ES-I3 (cell line): ENCODE measurements around the gene PPP4R4.
"Not testable (repeated sequence)": the region's sequence is repeated elsewhere in the genome, so short reads cannot be mapped to it uniquely, and the experiment has no call there.

ENCODE experiments used
- H3K36me3 ChIP-seq: 2 replicates; pipeline ENCODE4 v1.6.1; 2013; ENCODE audit warnings: mild to moderate bottlenecking, low read length, control low read depth, moderate library complexity; ENCODE audit not compliant: insufficient read depth
- H3K4me1 ChIP-seq: 2 replicates; pipeline ENCODE4 v1.6.1; 2013; ENCODE audit warnings: mild to moderate bottlenecking, control low read depth, low read length; ENCODE audit not compliant: insufficient read depth
- H3K9ac ChIP-seq: 2 replicates; pipeline ENCODE4 v1.6.1; 2013; ENCODE audit warnings: low read depth, mild to moderate bottlenecking, low read length, moderate library complexity
- H3K9me3 ChIP-seq: 2 replicates; pipeline ENCODE4 v1.6.1; 2013; ENCODE audit warnings: mild to moderate bottlenecking, low read length, moderate library complexity; ENCODE audit not compliant: control insufficient read depth, insufficient read depth

PPP4R4 gene

DNA sequence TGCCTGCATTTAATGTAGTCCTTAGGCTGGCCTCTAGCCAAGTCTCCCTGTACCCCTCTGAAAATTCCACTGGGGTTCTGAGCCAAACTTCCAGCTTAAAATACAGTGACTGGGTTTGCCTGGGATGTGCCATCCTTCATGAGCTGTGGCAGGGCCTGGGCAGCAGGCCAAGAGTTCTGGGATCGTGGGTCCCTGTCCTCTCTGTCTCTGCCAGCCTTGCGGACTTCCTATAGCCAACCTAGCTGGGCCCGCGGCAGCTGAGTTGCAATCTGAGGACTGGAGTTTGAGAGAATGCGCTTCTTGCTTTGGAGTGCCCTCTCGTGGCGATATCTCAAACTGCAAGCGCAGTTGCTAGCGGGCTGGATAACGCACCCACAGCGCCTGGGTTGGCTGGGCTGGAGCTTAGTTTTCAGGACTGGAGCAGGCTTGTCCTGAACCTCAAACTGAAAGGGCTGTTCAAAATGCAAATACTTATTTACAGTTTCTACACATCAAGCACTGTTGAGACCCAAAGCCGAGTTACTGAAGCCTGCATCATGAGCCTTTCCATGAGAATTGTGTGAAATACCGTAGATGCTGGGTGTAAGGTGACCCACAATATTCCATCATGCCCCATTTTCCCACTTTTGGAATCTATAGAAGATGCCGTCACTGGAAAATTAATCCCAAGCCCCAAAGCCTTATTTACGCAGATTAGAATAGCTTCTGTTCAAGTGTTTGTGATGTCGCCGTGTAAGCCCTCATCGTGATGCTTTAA, 37.4 kb upstream of the PPP4R4 start:
- no peak overlapping the region for H3K9ac ChIP-seq
- no peaks in the 10 kb centered on the region for H3K36me3 ChIP-seq
- peaks cover 17% of the 10 kb centered on the region for H3K4me1 ChIP-seq
- H3K9me3 ChIP-seq = peaks cover 4% of the 10 kb centered on the region; the same call in 1 of the 2 replicates

DNA sequence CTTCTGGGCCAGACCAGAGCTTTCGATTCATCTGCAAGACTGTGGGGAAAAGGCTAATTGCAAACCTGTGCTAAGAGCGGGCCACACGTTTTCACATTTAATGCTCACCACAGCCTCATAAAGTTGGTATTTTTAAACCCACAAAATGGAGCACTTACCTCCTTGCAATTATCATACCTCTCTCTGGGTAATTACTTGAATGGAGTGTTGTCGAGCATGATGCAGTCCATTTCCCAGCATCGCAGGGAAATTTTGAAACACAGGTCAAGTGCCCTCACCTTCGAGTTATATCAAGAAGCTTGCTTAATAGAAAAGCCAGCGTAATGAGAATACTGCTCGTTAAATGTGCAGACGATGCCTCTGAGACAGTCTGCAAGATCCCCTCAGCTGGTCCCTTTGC, 35.9 kb upstream of the PPP4R4 start:
- H3K36me3 ChIP-seq = no peaks in the 10 kb centered on the region
- H3K9ac ChIP-seq = no peak overlapping the region
- H3K9me3 ChIP-seq = peaks cover 4% of the 10 kb centered on the region; the same call in 1 of the 2 replicates
- peaks cover 17% of the 10 kb centered on the region for H3K4me1 ChIP-seq

GRCh38 chr14:94139006-94139405, 35.1 kb upstream of the PPP4R4 start:
- Histone ChIP-seq H3K36me3 (no peaks in the 10 kb centered on the region), H3K4me1 (peaks cover 17% of the 10 kb centered on the region), H3K9ac (no peak overlapping the region), H3K9me3 (peaks cover 4% of the 10 kb centered on the region; the same call in 1 of the 2 replicates)

- Histone ChIP-seq H3K4me1 (peaks cover 17% of the 10 kb centered on the region), H3K36me3 (no peaks in the 10 kb centered on the region), H3K9ac (no peak overlapping the region), H3K9me3 (peaks cover 4% of the 10 kb centered on the region; the same call in 1 of the 2 replicates)
Measured at GRCh38 chr14:94139421-94139820, 34.7 kb upstream of the PPP4R4 start.

DNA sequence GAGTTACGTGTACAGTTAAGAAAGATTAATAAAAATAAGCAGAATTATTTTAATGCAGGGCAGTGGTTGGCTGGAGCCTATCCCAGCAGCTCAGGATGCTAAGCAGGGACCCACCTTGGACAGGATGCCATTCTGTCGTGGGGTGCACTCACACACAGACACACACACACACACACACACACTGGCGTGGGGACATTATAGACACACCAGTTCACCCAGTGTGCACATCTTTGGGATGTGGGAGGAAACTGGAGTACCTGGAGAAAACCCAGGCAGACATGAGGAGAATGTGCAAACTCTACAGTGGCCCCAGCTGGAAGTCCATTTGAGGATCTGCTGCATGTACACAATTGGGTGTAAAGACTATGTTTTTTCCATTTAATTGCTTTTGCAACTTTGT, 31.9 kb upstream of the PPP4R4 start:
- H3K9me3 ChIP-seq = no peaks in the 10 kb centered on the region
- H3K9ac ChIP-seq = no peak overlapping the region
- no peaks in the 10 kb centered on the region for H3K36me3 ChIP-seq
- peaks cover 25% of the 10 kb centered on the region for H3K4me1 ChIP-seq

DNA sequence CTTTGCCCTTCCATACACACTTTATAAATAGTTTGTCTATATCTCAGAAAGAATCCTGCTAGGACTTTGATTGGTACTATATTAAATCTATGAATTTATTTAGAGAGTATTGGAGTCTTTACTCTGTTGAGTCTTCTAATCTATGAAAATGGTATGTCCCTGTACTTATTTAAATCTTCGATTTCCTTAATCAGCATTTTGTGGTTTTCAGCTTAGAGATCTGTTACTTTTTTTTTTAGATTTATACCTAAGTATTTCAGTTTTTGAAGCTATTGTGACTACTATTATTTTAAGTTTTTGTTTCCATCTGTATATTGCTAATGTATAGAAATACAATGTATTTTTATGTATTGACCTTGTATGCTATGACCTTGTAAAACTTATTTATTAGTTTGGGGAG, 31.3 kb upstream of the PPP4R4 start:
- no peaks in the 10 kb centered on the region for H3K36me3 ChIP-seq
- H3K4me1 ChIP-seq = peaks cover 25% of the 10 kb centered on the region

GRCh38 chr14:94143239-94143638, 30.9 kb upstream of the PPP4R4 start:
- H3K4me1 ChIP-seq = peaks cover 25% of the 10 kb centered on the region
- no peaks in the 10 kb centered on the region for H3K36me3 ChIP-seq
- H3K9ac ChIP-seq = no peak overlapping the region
- no peaks in the 10 kb centered on the region for H3K9me3 ChIP-seq

More for the DNA sequence above, 31.3 kb upstream of the PPP4R4 start:
- Histone ChIP-seq H3K9ac (no peak overlapping the region), H3K9me3 (no peaks in the 10 kb centered on the region)

GRCh38 chr14:94143711-94144110, 30.4 kb upstream of the PPP4R4 start:
- no peak overlapping the region for H3K9ac ChIP-seq
- H3K36me3 ChIP-seq = no peaks in the 10 kb centered on the region
- no peaks in the 10 kb centered on the region for H3K9me3 ChIP-seq
- H3K4me1 ChIP-seq = peaks cover 22% of the 10 kb centered on the region

DNA sequence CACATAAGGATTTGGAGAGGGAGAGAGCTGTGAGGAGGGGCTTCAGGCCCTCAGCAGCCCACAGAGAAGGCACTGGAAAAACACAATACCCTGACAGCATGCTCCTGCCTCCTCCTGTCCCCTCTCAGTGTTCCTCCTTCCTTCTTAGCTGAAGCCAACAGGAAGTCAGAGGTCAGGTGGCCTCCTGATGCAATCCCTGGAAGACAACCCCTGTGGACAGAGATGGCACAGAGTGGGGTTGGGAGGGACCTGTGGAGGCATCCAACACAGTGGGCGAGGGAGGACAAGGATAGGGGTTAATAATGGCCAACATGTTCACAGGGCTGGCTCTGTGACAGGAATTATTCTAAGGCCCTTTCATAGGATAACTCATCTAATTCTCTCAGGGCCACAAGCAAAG, 29.4 kb upstream of the PPP4R4 start:
- H3K36me3 ChIP-seq = no peaks in the 10 kb centered on the region
- peak overlapping the region; percentile 21; the same call in 1 of the 2 replicates for H3K9ac ChIP-seq
- peaks cover 11% of the 10 kb centered on the region for H3K4me1 ChIP-seq
- no peaks in the 10 kb centered on the region for H3K9me3 ChIP-seq

DNA sequence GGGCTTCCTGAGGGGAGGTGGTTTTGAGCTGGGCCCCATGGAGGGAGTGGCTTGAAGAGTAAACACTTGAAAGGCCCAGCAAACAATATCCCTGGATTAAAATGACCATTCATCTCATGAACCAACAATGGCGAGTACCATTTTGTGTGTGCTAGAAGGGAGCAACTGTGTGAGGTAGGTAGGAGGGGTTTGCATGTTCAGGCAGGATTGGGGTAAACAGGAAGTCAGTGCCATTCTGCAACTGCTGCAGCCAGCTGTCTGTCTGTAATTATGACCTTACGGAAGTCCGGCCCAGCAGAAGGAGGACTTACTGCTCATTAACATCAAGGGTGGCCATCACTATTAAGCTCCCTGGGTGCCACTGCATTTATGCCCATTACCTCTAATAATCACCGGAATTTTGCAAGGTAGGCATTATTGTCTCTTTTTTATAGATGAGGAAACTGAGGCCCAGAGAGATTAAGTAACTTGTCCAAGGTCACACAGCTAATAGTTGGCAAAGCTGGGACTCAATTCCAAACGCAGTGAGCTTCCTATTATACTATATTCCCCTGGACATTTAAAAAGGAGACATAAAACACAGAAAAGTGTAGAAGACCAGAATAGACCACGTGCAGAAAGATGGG, 28.1 kb upstream of the PPP4R4 start:
- no peak overlapping the region for H3K9ac ChIP-seq
- peaks cover 8% of the 10 kb centered on the region; the same call in 1 of the 2 replicates for H3K4me1 ChIP-seq
- H3K9me3 ChIP-seq = no peaks in the 10 kb centered on the region
- no peaks in the 10 kb centered on the region for H3K36me3 ChIP-seq

- H3K9me3 ChIP-seq = no peaks in the 10 kb centered on the region
- H3K9ac ChIP-seq = no peak overlapping the region
- no peaks in the 10 kb centered on the region for H3K36me3 ChIP-seq
- H3K4me1 ChIP-seq = no peaks in the 10 kb centered on the region
Measured at GRCh38 chr14:94152676-94153075, 21.4 kb upstream of the PPP4R4 start.

- no peak overlapping the region for H3K9ac ChIP-seq
Measured at GRCh38 chr14:94153750-94154342, 20.3 kb upstream of the PPP4R4 start.

GRCh38 chr14:94156143-94156542, 18.0 kb upstream of the PPP4R4 start:
- H3K4me1 ChIP-seq, H3K9ac ChIP-seq, H3K36me3 ChIP-seq, H3K9me3 ChIP-seq: not testable (repeated sequence)

More at GRCh38 chr14:94153750-94154342, 20.3 kb upstream of the PPP4R4 start:
- H3K9me3 ChIP-seq = no peaks in the 10 kb centered on the region
- H3K4me1 ChIP-seq = no peaks in the 10 kb centered on the region
- no peaks in the 10 kb centered on the region for H3K36me3 ChIP-seq

GRCh38 chr14:94157197-94157596, 16.9 kb upstream of the PPP4R4 start:
- no peak overlapping the region for H3K9ac ChIP-seq
- no peaks in the 10 kb centered on the region for H3K36me3 ChIP-seq
- no peaks in the 10 kb centered on the region for H3K9me3 ChIP-seq

More at GRCh38 chr14:94157197-94157596, 16.9 kb upstream of the PPP4R4 start:
- H3K4me1 ChIP-seq = no peaks in the 10 kb centered on the region
